CD4-positive, CD25-positive, alpha-beta regulatory T cell (primary cell): ENCODE measurements around the gene ZFR2. TPM values are rescaled to one million over a fixed set of nuclear protein-coding genes. Genes with fewer than 3 reads are reported as not detected.
"Not testable (repeated sequence)": the region's sequence is repeated elsewhere in the genome, so short reads cannot be mapped to it uniquely, and the experiment has no call there.

ENCODE experiments used
- ATAC-seq, 2 donors: fragments of 150-1000 bp; cut with Tn5 transposase; one replicate each; pipeline ENCODE4 v1.10.0; 2021; ENCODE audit warnings: low read depth in 2 of 2, moderate number of reproducible peaks in 2 of 2, moderate library complexity in 1 of 2
- DNase-seq, 3 donors: peaks; one replicate each; pipeline versions ENCODE4 v3.0.0 to v3.0.0-alpha.2; 2012 to 2022; ENCODE audit warnings: mixed read lengths in 1 of 3
- H3K27ac ChIP-seq: one replicate; pipeline ENCODE4 v1.7.0; 2013; ENCODE audit warnings: mild to moderate bottlenecking, low read length; ENCODE audit not compliant: insufficient read depth, poor library complexity, severe bottlenecking
- H3K27me3 ChIP-seq: one replicate; pipeline ENCODE4 v1.7.0; 2013; ENCODE audit warnings: low read length; ENCODE audit not compliant: control insufficient read depth, insufficient read depth
- H3K36me3 ChIP-seq: one replicate; pipeline ENCODE4 v1.7.0; 2013; ENCODE audit warnings: mild to moderate bottlenecking, low read length, moderate library complexity; ENCODE audit not compliant: control insufficient read depth, insufficient read depth
- H3K4me1 ChIP-seq: 2 replicates; pipeline ENCODE4 v1.7.0; 2013; ENCODE audit warnings: mild to moderate bottlenecking, low read length; ENCODE audit not compliant: insufficient read depth, control insufficient read depth, poor library complexity, severe bottlenecking
- H3K4me3 ChIP-seq: one replicate; pipeline ENCODE4 v1.7.0; 2013; ENCODE audit warnings: low read depth, mild to moderate bottlenecking, low read length, moderate library complexity
- H3K9me3 ChIP-seq, 2 experiments: 1 replicate in 1 of 2; 2 replicates in 1 of 2; pipeline ENCODE4 v1.7.0; 2013; ENCODE audit warnings: low read length in 2 of 2, mild to moderate bottlenecking in 1 of 2, moderate library complexity in 1 of 2; ENCODE audit not compliant: control insufficient read depth in 2 of 2
- H3K27ac Mint-ChIP-seq, 3 donors: one replicate each; pipeline ENCODE4 v1.8.0; 2020 to 2022; ENCODE audit warnings: mild to moderate bottlenecking in 3 of 3, mixed read lengths in 3 of 3, moderate library complexity in 2 of 3
- H3K27me3 Mint-ChIP-seq: one replicate; pipeline ENCODE4 v1.8.0; 2022; ENCODE audit warnings: mild to moderate bottlenecking, mixed read lengths
- H3K36me3 Mint-ChIP-seq: one replicate; pipeline ENCODE4 v1.8.0; 2020; ENCODE audit warnings: mixed read lengths
- H3K4me1 Mint-ChIP-seq, 4 donors: one replicate each; pipeline ENCODE4 v1.8.0; 2020 to 2022; ENCODE audit warnings: mixed read lengths in 4 of 4, mild to moderate bottlenecking in 1 of 4
- H3K4me3 Mint-ChIP-seq, 4 donors: one replicate each; pipeline ENCODE4 v1.8.0; 2020 to 2022; ENCODE audit warnings: mild to moderate bottlenecking in 4 of 4, mixed read lengths in 4 of 4, moderate library complexity in 3 of 4
- H3K9me3 Mint-ChIP-seq, 7 donors: one replicate each; pipeline ENCODE4 v1.8.0; 2020 to 2022; ENCODE audit warnings: mixed read lengths in 7 of 7, mild to moderate bottlenecking in 3 of 7, moderate library complexity in 2 of 7
- polyA plus RNA-seq, 4 donors: library from polyadenylated mRNA; unstranded; fragments of 300-500 nt; fragmentation: Illumina TruSeq; gene quantifications; one replicate each; pipeline ENCODE4 v1.2.3, GENCODE V29; 2021
- total RNA-seq: library from RNA; stranded (reverse); gene quantifications from one replicate; pipeline ENCODE4 v1.2.3, GENCODE V29; 2022

ZFR2 gene
- total and polyA plus RNA-seq, 5 donors from 2014 or later, result 0.06 to 1.3 (median 0.57) TPM; not detected in 1

DNA sequence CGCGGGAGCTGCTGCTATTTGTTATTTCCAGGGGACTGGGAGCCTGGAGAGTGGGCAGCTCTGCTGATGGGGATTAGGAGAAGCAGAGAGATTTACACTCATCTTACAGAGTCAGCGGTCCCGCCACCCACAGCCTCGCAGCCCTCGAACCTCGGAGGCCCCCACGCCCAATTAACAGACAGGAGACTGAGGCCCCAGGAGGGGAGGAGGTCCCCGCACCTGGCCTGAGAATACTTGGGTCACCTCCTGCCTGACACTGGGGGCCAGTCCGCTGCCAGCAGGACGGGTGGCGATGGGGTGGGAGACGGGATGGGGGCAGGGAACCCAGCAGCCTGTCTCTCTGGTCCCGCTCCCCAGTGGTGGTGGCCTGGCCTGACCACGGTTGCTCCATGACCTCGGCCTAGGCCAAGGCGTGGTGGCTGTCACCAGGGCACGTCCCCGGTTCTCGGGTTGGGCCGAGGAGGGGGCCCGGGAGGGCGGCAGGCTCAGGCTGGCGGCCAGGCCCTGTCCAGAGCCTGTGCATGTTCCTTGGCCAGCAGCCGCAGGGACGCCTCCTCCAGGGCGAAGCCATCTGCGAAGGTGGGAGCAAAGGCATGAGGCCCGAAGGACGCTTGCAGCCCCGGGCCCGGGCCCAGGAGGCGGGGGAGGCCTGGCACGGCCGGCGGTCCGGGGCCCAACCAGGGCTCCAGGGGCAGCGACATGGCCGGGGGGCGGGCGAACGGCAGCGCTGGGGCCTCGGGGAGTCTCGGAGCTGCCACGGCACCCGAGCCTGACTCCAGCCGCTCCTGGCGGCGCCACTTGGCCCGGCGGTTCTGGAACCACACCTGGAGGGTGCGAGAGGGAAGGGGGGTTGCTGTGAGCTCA lies 98.5 kb downstream of the ZFR2 start:
- Histone ChIP-seq H3K27me3 (no peaks in the 10 kb centered on the region), H3K4me3 (no peak overlapping the region), H3K4me1 (peaks cover 6% of the 10 kb centered on the region), H3K27ac (no peak overlapping the region), H3K9me3 (no peaks in the 10 kb centered on the region), H3K36me3 (peaks cover 29% of the 10 kb centered on the region)
- no peaks in the 10 kb centered on the region for H3K9me3 Mint-ChIP-seq
- no peak overlapping the region for H3K27ac Mint-ChIP-seq
- no peaks in the 10 kb centered on the region for H3K27me3 Mint-ChIP-seq
- peaks cover 0 to 14% (median 5%) of the 10 kb centered on the region in 4 donors for H3K4me1 Mint-ChIP-seq
- DNase-seq (no peak), ATAC-seq (no peak)
- peaks cover 13% of the 10 kb centered on the region for H3K36me3 Mint-ChIP-seq
- H3K4me3 Mint-ChIP-seq, result no peak overlapping the region

GRCh38 chr19:3769494-3769893 lies 99.3 kb downstream of the ZFR2 start:
- H3K4me1 ChIP-seq, result peaks cover 6% of the 10 kb centered on the region
- DNase-seq (no peak), ATAC-seq (no peak)
- no peak overlapping the region for H3K4me3 ChIP-seq
- H3K36me3 ChIP-seq, result peaks cover 35% of the 10 kb centered on the region
- no peak overlapping the region for H3K4me3 Mint-ChIP-seq
- no peaks in the 10 kb centered on the region for H3K27me3 Mint-ChIP-seq
- no peaks in the 10 kb centered on the region for H3K27me3 ChIP-seq
- H3K4me1 Mint-ChIP-seq, result peaks cover 0 to 14% (median 5%) of the 10 kb centered on the region in 4 donors
- H3K9me3 ChIP-seq, result no peaks in the 10 kb centered on the region
- H3K27ac Mint-ChIP-seq, result no peak overlapping the region
- no peak overlapping the region for H3K27ac ChIP-seq
- no peaks in the 10 kb centered on the region for H3K9me3 Mint-ChIP-seq
- H3K36me3 Mint-ChIP-seq, result peaks cover 13% of the 10 kb centered on the region

DNA sequence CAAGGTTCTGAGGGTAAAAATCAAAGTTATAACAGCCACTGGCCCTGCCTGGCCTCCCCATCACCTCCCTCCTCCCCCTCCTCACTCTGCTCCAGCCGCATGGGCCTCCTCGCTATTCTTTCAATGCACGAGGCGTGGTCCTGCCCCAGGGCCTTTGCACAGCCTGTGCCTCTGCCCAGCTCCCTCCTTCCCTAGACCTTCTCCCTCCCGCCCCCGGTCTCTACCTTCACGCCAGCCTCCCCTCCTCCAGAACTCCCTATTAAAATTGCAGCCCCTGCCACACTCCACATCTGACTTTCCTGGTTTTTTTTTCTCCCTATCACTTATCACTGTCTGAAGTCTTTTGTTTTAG lies 100.1 kb downstream of the ZFR2 start:
- peaks cover 13% of the 10 kb centered on the region for H3K36me3 Mint-ChIP-seq
- Histone ChIP-seq H3K4me3 (no peak overlapping the region), H3K9me3 (no peaks in the 10 kb centered on the region), H3K27ac (no peak overlapping the region), H3K36me3 (peaks cover 35% of the 10 kb centered on the region), H3K27me3 (no peaks in the 10 kb centered on the region), H3K4me1 (peaks cover 6% of the 10 kb centered on the region)
- H3K4me1 Mint-ChIP-seq, result peaks cover 0 to 14% (median 5%) of the 10 kb centered on the region in 4 donors
- H3K27ac Mint-ChIP-seq, result no peak overlapping the region
- H3K9me3 Mint-ChIP-seq, result no peaks in the 10 kb centered on the region
- DNase-seq, result no peak
- peak overlapping the region in 2 of 4 donors; percentile 17 to 32 for H3K4me3 Mint-ChIP-seq
- no peak for ATAC-seq
- no peaks in the 10 kb centered on the region for H3K27me3 Mint-ChIP-seq

- H3K4me3 Mint-ChIP-seq, result no peak overlapping the region
Observed at GRCh38 chr19:3768015-3768747, 100.7 kb downstream of the ZFR2 start.

GRCh38 chr19:3767050-3767449 lies 101.8 kb downstream of the ZFR2 start:
- Histone ChIP-seq H3K36me3 (peaks cover 35% of the 10 kb centered on the region), H3K27me3 (no peaks in the 10 kb centered on the region), H3K27ac (no peak overlapping the region), H3K9me3 (no peaks in the 10 kb centered on the region), H3K4me3 (no peak overlapping the region), H3K4me1 (peaks cover 13% of the 10 kb centered on the region)
- ATAC-seq, result no peak
- DNase-seq, result no peak
- peaks cover 0 to 2% (median 0%) of the 10 kb centered on the region in 7 donors for H3K9me3 Mint-ChIP-seq
- H3K4me3 Mint-ChIP-seq, result no peak overlapping the region
- peaks cover 0 to 28% (median 13%) of the 10 kb centered on the region in 4 donors for H3K4me1 Mint-ChIP-seq
- H3K27ac Mint-ChIP-seq, result peak overlapping the region in 2 of 3 donors; percentile 62 to 84
- peaks cover 7% of the 10 kb centered on the region for H3K27me3 Mint-ChIP-seq
- peaks cover 17% of the 10 kb centered on the region for H3K36me3 Mint-ChIP-seq

More at GRCh38 chr19:3768015-3768747, 100.7 kb downstream of the ZFR2 start:
- Histone ChIP-seq H3K9me3 (no peaks in the 10 kb centered on the region), H3K4me1 (peaks cover 9% of the 10 kb centered on the region), H3K36me3 (peaks cover 35% of the 10 kb centered on the region), H3K4me3 (no peak overlapping the region), H3K27ac (no peak overlapping the region), H3K27me3 (no peaks in the 10 kb centered on the region)
- H3K4me1 Mint-ChIP-seq, result peaks cover 0 to 18% (median 6%) of the 10 kb centered on the region in 4 donors
- DNase-seq (no peak), ATAC-seq (peak in 1 of 2 donors; percentile 8)
- no peaks in the 10 kb centered on the region for H3K27me3 Mint-ChIP-seq
- H3K36me3 Mint-ChIP-seq, result peaks cover 13% of the 10 kb centered on the region
- H3K27ac Mint-ChIP-seq, result no peak overlapping the region
- H3K9me3 Mint-ChIP-seq, result no peaks in the 10 kb centered on the region

DNA sequence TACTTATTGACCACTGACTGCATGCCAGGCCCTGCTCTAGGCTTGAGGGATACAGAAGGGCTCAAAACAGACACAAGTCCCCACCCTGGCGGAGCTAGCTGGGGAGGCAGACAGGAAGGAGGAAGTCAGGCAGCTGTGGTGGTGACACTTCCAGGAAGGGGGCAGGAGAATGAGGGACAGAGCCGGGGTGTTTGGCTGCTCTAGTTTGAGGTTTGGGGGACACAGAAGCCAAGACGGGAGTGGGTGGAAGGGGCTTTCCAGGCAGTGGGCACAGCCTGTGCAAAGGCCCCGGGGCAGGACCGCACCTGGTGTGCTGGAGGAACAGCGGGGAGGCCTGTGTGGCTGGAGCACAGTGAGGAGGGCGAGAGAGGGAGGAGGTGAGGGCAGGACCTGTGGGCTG lies 102.3 kb downstream of the ZFR2 start:
- H3K27ac ChIP-seq, result no peak overlapping the region
- peaks cover 7% of the 10 kb centered on the region for H3K27me3 Mint-ChIP-seq
- H3K4me3 ChIP-seq, result no peak overlapping the region
- H3K9me3 Mint-ChIP-seq, result peaks cover 0 to 2% (median 0%) of the 10 kb centered on the region in 7 donors
- ATAC-seq, result no peak
- peaks cover 17% of the 10 kb centered on the region for H3K36me3 Mint-ChIP-seq
- H3K36me3 ChIP-seq, result peaks cover 35% of the 10 kb centered on the region
- H3K9me3 ChIP-seq, result no peaks in the 10 kb centered on the region
- H3K4me1 Mint-ChIP-seq, result peaks cover 4 to 33% (median 18%) of the 10 kb centered on the region in 4 donors
- peak overlapping the region; percentile 36 to 84 (median 62) for H3K27ac Mint-ChIP-seq
- peak overlapping the region in 2 of 4 donors; percentile 57 to 78 for H3K4me3 Mint-ChIP-seq
- no peaks in the 10 kb centered on the region for H3K27me3 ChIP-seq
- H3K4me1 ChIP-seq, result peaks cover 18% of the 10 kb centered on the region
- peak in 1 of 3 donors; percentile 50 for DNase-seq

DNA sequence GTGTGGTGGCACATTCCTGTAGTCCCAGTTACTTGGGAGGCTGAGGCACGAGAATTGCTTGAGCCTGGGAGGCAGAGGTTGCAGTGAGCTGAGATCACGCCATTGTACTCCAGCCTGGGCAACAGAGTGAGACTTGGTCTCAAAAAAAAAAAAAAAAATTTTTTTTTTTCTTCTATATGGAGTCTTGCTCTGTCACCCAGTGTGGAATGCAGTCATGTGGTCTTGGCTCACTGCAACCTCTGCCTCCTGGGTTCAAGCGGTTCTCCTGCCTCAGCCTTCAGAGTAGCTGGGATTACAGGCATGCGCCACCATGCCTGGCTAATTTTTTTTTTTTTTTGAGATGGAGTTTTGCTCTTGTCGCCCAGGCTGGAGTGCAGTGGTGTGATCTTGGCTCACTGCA lies 103.1 kb downstream of the ZFR2 start:
- Histone ChIP-seq H3K36me3 (peaks cover 35% of the 10 kb centered on the region), H3K4me1 (peaks cover 19% of the 10 kb centered on the region)
- Mint-ChIP-seq H3K36me3 (peaks cover 13% of the 10 kb centered on the region), H3K4me3 (peak overlapping the region in 1 of 4 donors; percentile 10), H3K4me1 (peaks cover 5 to 38% (median 22%) of the 10 kb centered on the region in 4 donors)
- ATAC-seq, H3K27me3 Mint-ChIP-seq, H3K9me3 Mint-ChIP-seq, H3K4me3 ChIP-seq, H3K27me3 ChIP-seq, H3K27ac Mint-ChIP-seq, H3K9me3 ChIP-seq, DNase-seq, H3K27ac ChIP-seq: not testable (repeated sequence)
